GM18520 (cell line): ENCODE measurements around the gene ACBD6.

Experiments used
- ATAC-seq: cut with Tn5 transposase; IDR thresholded peaks from one replicate; pipeline ENCODE4 v1.9.1; 2021; ENCODE audit not compliant: unreplicated experiment

The ACBD6 gene

DNA sequence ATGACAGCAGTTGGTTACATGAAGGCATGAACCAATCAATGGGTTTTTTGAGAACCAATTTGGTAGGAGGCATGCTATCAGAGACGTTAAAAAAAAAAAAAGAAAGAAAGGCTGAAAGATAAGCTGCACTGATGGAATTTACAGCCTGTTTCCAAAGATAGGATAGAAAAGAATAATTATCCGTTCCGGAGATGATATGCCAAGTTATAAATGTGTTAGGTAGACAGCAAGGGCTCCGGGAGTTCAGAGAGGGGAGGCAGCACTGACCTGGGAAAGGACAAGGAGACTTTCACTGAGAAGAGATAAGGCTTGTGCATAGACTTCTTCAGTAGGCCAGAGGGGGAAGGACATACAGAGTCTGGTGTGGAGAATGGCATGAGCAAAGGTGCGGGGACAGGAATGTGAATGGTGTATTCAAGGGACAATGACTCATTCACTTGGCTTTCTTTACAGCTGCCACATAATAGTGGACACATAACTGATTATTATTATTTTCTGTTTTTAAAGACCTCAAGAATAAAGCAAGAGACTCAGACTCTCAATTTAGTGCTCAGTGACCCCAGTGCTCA is 24.8 kb upstream of the ACBD6 start:
- ATAC-seq, result no peak

DNA sequence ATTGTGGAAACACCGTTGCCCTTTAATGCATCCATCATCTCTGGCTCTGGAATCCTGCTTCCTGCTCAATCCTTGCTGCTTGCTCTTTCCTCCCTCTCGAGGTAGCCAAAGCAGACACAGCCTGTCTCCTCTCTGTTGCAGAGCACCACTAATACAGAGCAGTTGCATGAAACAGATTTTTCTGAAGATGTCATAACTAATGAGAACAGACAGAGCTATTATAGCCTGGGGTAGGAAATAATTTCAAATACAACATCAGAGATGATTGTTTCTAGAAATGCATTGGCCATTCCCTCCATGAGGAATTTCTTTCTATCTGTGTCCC is 23.3 kb upstream of the ACBD6 start:
- ATAC-seq, result no peak

DNA sequence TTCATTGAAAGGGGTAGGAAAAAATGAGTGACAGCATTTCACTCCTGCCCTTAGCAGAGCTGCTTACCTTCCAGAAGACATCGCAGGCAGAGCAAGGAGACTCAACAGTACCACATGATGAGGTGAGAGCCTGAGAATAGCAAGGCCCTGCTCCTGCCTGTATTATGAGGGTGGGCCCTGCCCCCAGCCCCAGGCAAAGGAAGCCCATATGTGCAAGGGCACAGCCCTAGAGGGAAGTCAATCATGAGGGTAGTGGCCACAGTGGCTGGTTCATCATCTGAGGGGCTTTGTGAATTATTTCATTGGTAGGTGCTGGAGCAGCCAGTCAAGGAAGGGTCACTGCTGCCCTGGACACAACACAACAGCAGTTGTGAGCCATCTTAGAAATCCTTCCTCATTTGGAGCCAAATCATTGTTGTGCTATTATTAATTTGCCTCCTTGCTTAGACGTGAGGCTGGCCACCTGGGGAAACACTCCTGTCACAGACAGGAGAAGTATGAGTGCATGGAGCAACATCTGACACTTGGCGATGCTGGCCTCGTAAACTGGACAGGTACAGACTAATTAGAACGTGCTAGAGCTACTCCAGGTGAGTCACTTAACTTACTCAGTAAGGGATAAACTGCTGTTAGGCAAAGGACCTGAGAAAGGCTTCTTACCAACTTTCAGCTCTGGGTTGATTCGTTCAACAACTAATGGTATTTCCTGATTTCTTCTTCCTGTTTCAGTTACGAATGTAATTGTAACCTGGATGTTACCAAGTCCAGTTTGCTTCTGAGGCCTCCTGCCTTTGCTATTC is 22.7 kb upstream of the ACBD6 start:
- ATAC-seq, result no peak

DNA sequence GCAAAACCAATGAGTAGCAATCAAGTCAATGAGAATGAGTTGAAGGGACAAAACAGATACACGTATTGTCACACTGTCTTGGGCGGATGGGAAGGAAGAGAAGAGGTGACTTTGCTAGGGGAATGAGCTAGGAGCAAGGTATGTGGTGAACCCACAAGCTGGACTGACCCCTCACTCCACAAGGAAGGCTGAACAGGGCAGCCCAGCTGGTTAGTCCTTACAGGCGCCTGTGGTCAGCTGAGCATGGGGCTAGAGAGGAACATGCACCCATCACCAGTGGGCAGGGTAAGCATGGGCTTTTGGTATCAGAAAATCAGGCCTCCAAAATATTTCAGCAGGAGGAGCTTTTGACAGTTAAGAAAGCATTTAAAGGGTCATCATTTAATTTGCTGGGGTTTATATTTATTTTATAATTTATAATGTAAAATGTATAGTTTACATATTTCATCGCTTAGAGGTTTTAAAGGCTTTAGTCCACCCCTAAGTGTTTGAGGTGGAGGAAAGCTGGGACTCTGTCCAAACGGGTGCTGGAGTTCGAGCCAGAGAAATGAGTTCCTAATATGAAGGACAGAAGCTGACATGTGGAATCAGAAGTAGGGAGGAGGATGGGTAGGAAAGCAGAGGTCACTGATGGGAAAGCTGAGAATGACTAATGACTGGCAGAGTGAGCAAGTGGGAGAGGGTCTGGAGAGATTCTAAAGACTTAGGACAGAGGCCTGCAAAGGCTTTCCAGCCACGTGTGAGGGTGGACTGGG is 22.0 kb upstream of the ACBD6 start:
- no peak for ATAC-seq

DNA sequence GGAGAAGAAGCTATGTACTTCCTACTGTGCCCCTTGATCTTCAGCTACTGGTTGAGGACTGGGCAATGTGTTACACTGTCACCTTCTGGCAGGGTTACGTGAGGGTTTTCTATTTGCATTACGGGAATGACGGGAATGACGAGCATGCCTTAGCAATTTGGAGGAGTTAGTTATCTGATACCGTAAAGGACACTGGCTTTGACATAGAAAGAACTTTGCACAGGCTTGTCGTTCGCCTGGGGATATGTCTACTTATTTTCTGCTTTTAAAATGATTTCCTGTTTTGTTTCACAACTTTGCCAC is 19.8 kb upstream of the ACBD6 start:
- ATAC-seq, result no peak

DNA sequence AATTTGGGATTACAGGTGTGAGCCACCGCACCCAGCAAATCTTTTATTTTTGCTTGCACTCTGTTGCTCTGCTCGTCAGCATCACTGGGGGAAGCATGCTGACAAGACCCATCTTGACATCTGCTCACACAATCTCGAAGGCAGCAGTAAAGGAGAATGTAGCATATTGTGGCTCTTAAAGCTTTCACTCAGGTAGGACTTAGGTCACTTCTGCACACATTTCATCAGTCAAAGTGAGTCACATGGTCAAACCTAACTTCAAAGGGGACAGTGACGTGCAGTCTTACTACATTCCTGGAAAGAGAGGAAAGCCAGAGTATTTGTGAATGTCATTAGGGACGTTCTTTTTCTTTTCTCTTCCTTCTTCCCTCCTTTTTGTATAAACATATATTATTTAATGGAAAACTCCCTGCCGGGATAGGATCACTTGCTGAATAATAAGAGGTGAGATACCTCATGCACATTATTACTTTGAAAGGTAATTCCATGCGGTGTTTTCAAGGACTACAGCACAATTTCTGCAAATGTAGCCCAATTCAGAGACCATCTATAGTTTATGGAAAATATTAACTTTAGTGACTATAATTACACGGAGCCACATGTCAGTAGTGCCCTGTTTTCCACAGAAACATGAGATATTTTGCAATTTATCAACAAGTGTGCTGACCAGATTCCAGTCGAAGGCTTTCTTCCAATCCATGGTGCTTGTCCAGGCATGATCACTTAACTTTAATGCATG is 19.3 kb upstream of the ACBD6 start:
- no peak for ATAC-seq

DNA sequence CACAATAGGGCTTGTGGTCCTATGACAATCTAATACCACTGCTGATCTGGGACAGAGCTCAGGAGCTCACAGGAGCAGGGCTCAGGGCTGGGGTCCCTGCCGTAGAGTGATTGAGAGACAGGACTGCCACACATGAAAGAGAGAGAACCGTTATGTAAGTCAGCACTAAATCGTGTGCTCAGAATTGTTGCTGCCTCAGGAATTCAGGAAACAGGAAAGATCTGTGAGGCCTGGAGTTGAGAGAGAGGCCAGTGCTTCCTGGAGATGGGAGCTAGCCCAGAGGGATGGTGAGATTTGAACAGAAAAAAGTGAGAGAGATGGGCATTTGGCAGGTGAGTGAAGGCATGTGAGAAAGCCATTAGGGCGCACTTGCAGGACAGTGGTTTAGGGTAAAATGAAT is 17.5 kb upstream of the ACBD6 start:
- ATAC-seq, result no peak

DNA sequence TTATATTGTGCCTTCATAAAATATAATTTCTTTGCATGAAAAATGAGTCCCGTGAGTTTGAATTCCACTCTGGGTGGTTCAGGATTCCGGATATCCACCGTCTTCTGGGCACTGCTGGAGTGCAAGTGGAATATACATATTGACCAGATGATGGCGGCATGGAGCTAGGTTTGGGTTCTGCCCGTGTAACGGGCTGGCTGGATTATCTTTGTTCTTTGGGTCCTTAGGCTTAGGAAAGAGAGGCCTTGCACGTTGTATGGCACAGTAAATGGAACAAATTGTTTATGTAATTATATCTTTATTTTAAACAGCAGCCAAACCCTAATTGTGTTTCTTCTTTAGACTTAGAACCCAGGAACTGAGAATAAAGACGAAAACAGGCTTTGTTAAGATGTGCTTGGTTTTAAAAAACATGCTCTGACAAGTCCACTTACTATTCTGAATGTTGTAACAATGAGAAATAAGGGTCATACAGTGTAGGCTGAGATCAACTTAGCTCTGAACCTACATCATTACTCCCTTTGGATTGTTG is 13.5 kb upstream of the ACBD6 start:
- ATAC-seq, result peak; percentile 92

DNA sequence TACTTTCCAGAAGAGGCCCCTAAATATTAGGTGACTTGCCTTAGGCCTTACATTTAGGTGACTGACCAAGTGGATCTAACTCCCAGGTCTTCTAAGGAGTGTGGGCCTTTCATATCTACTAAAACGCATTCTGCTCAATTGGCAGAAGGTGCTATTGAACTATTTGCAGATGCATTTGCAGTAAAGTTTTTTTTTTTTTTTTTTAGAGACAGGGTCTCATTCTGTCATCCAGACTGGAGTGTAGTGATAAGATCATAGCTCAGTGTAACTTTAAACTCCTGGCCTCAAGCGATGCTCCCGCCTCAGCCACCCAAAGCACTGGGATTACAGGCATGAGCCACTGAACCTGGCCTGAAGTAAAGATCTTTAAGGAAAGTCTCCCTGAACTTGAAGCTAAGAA is 13.0 kb upstream of the ACBD6 start:
- ATAC-seq, result no peak

DNA sequence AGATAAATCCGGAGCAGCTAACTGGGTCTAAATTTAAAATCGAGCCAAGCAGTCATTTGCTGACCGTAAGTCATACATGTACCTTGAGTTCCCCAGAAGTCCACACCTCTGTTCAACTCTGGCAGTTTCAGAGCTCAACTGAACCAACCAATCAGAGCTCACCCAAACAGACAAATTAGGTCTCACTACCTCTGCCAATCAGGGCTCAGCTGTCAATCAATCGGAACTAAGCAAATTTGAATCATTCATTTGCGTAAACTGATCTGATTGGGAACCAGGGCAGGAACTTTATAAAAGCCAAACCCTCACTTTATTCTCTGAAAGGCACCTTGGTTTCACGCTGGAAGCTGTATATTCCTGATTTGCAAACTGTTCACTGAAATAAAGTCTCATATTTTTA is 11.2 kb upstream of the ACBD6 start:
- ATAC-seq, result no peak

DNA sequence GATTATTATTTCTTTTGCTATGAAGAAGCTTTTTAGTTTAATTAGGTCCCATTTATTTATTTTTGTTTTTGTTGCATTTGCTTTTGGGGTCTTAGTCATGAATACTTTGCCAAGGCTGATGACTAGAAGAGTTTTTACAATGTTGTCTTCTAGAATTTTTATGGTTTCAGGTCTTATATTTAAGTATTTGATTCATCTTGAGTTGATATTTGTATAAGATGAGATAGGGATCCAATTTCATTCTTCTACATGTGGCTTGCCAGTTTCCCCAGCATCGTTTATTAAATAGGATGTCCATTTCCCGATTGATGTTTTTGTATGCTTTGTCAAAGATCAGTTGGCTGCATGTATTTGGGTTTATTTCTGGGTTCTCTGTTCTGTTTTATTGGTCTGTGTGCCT is 8.5 kb upstream of the ACBD6 start:
- ATAC-seq, result no peak

DNA sequence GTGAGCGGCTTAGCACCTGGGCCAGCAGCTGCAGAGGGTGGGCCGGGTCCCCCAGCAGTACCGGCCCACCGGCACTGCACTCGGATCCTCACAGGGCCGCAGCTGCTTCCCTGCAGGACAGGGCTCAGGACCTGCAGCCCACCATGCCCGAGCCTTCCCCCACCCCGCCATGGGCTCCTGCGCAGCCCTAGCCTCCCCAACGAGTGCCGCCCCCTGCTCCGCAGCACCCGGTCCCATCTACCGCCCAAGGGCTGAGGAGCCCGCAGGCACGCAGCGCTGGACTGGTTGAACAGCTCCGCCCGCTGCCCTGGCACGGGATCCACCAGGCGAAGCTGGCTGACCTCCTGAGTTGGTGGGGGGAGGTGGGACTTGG is 6.3 kb upstream of the ACBD6 start:
- ATAC-seq, result no peak

DNA sequence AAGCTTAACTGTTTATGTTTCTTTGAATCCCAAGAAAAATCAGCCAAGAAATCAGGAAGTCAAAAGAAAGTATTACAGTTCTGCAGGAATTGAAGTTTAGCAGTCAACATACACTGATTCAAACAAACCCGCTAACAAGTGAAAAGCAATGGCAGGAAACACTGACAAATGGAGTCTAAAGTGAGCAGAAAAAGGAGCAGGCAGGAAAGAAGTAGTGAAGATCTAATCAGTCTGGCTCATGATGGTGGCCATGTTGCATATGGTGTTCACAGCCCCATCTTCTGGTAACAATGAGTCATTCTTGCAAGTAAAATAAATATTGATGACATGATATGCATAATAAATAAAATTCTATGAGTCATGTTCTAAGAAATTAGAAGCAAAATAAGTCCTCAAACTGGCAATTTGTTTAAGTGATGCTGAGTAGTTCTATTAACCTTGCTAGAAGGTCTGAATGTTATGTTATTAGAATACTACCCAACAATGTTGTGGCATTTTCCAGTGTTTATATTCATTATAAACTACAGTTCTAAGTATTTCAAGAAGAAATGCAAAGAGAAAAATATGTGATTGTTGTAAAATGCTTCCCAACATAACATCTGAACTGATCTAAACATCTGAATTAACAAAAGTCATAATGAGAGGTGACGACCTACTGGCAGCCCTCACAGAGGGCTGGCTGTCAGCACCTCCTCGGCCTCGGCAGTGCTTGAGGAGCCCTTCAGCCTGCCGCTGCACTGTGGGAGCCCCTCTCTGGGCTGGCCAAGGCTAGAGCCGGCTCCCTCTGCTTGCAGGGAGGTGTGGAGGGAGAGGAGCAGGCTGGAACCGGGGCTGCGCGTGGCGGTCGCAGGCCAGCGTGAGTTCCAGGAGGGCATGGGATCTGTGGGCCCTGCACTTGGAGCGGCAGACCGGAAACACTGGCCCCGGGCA is 5.7 kb upstream of the ACBD6 start:
- no peak for ATAC-seq

DNA sequence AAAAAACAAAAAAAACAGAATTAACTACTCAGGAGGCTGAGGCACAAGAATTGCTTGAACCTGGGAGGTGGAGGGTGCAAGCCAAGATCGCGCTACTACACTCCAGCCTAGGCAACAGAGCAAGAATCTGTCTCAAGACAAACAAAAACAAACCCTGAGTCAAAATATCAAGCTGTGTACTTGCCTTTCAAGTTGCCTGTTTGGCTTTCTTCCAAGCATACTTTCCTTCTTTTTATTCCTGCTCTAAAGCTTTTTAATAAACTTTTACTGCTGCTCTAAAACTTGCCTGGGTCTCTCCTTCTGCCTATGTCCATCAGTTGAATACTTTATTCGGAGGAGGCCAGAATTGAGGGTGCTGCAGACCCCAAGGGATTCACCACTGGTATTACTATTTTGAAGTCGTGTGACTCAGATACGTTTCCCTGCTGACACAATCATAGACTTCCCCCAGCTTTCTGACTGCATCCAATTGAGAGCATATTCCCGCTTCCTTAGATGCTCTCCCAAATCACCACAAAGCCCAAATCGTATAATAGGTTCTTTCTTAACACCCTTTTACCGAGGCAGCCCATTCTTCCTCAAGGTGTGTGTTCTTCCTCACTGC is 3.5 kb upstream of the ACBD6 start:
- no peak for ATAC-seq

DNA sequence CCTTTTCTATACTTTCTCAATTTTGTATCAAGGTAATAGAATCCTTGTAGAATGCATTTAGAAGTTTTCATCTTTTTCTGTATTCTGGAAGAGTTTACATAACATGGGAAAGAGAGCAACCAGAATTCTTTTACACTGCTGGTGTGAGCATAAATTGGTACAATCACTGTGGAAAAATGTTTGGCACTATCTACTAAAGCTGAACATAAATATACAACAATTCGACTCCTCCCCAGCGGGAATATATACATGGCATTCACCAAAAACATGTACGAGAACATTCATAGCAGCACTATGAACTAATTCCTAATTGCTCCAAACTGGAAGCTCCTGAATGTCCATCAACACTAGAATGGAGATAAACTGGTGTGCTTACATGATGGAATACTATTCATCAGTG is 1.8 kb upstream of the ACBD6 start:
- ATAC-seq, result no peak

DNA sequence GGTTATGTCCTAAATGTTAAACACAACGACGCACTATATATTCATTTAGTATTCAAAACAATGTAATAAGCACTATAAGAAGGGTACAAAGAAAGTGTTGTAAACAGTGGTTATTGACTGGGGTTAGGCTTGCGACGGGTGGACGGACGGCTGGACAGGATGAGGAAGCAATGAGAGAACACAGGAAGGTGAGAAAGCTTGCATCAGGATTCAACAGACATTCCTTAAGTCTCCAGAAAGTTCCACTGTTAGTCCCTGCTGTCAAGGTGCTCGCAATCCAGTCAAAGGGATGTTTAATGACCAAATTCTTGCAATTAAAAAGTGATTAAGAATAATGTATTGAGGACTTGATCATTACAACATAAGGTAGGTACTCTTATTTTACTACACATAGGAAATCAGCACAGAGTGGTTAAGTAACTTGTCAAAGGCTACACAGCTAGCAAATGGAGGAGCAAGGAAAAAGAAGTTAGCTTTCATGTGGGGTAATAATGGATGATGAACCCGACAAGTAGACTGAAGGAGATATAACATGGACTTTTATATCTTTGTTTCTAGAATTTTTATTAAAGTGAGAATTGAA is 994 bp upstream of the ACBD6 start:
- no peak for ATAC-seq

DNA sequence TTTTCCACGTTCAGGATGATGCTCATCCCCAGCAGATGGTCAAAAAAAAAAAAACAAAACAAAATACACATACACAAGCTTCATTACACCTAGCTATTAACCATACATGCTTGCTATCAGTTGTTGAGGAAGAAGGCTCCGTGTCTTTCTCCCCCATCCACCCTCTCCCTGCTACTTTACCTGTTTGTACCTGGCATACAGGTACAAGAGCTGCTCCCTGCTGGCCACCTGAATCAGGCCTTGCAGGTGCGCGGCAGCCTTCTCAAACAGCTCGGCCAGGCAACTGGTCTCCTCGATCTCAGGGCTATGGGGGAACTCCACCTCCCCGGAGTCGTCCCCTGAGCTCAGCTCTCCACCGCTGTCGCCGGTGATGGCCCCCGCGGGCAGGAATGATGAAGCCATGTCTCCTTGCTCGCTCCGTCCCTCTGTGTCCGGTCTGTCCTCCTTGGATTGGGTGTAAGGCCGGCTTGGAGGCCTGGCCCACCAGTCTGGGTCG is 464 bp downstream of the ACBD6 start:
- no peak for ATAC-seq

DNA sequence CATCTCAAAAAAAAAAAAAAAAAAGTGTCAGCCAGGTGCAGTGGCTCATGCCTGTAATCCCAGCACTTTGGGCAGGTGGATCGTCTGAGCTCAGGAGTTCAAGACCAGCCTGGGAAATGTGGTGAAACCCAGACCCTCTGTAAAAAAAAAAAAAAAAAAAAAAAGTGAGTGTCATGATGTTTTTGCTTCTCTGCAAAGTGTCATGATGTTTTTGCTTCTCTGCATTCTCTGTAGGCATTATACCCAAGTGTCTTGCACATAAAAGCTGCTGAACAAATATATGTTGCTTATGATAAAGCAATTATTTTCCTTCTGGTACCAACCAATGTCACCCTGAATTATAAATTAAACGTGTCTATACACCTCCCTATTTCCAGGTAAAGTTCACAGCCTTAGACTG is 1.7 kb downstream of the ACBD6 start:
- no peak for ATAC-seq

DNA sequence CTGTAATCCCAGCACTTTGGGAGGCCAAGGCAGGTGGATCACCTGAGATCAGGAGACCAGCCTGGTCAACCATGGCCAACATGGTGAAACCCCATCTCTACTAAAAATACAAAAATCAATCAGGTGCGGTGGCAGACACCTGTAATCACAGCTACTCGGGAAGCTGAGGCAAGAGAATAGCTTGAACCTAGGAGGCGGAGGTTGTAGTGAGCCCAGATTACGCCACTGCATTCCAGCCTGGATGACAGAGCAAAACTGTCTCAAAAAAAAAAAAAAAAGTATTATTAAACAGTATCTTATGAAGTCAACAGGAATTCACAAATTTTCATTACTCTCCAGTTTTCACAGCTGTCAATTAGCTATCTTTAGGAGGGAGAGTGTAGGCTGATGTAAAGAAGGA is 3.8 kb downstream of the ACBD6 start:
- ATAC-seq, result no peak

DNA sequence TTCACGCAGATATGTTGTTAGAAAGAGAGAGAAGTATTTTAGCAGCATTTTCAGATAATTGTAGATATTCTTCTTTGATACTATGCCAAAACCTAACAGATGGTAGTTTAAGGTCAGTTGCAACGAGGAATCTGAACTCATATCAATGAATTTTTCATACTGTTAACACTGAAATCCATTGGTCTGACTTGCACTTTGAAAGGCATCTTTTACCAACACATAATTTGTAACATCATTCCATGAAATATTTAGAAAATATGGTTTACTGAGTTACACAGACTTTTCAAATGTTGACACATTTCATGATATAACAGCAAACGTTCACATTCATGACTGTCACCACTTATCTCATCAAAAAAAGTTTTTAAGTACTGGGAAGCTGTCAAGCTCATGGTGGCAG is 4.6 kb downstream of the ACBD6 start:
- ATAC-seq, result no peak
